Measurements from ENCODE around the gene DSCAML1. TPM values are rescaled to one million over a fixed set of nuclear protein-coding genes. Genes with fewer than 3 reads are reported as not detected.

Gene DSCAML1
- total and polyA plus RNA-seq, 9 of the 15 experiments (the other 6 are each of a cell fraction or from before 2014, with no cell fraction given) = not detected

- DNase-seq (ENCODE audit: extremely low read depth in 1 of 4, low spot score in 3 of 4) (no peak), FAIRE-seq (no peak), ATAC-seq (no peak)
- Histone ChIP-seq H3K9me1 (ENCODE audit: control insufficient read depth, insufficient read depth, low read length) (no peaks in the 10 kb centered on the region), H3K27me3 (ENCODE audit: control insufficient read depth in 2 of 2, insufficient read depth in 2 of 2, low read length in 2 of 2) (peaks cover 23 to 71% of the 10 kb centered on the region in 2 experiments; a peak in 4 of 5 replicates), H3K79me2 (ENCODE audit: control insufficient read depth, insufficient read depth, low read length) (no peaks in the 10 kb centered on the region), H3K4me3 (no peak overlapping the region), H2AFZ (ENCODE audit: low read depth, low read length) (no peak overlapping the region), H3K27ac (ENCODE audit: extremely low read depth, low read depth, low read length) (no peak overlapping the region), H4K20me1 (replicated peaks; ENCODE audit: control insufficient read depth, insufficient read depth, low read length) (peaks cover 9% of the 10 kb centered on the region), H3K4me2 (ENCODE audit: insufficient read depth, low read length) (no peak overlapping the region), H3K4me1 (replicated peaks in 1 of 2; ENCODE audit: control insufficient read depth in 2 of 2, insufficient read depth in 2 of 2, low read length in 2 of 2) (no peaks in the 10 kb centered on the region), H3K9ac (ENCODE audit: insufficient read depth in 1 of 2, low read depth in 2 of 2, low read length in 2 of 2) (no peak overlapping the region), H3K36me3 (ENCODE audit: control insufficient read depth, insufficient read depth, low read length) (no peaks in the 10 kb centered on the region), H3K9me3 (replicated peaks; ENCODE audit: control insufficient read depth, insufficient read depth, low read depth, low read length) (no peaks in the 10 kb centered on the region)
- TF ChIP-seq RFX1 (IDR thresholded peaks at IDR 0.05) = no peak
- TF ChIP-seq DACH1 (IDR thresholded peaks at IDR 0.05; ENCODE audit: partially characterized antibody) = no peak
- TF ChIP-seq ZNF589 (CRISPR knock-in tag; IDR thresholded peaks at IDR 0.05; ENCODE audit: low read depth) = no peak
- no peak for TF ChIP-seq BACH1 (tag; IDR thresholded peaks at IDR 0.05)
- TF ChIP-seq TFAP4 (CRISPR knock-in tag; IDR thresholded peaks at IDR 0.05; ENCODE audit: borderline replicate concordance) = no peak
- TF ChIP-seq TRIM25 (IDR thresholded peaks at IDR 0.05; ENCODE audit: borderline replicate concordance) = no peak
- no peak for TF ChIP-seq ASH1L (IDR thresholded peaks at IDR 0.05; ENCODE audit: borderline replicate concordance, low read depth, partially characterized antibody)
- intact Hi-C loops (cut with micrococcal nuclease) (no loop called here), in situ Hi-C loops (cut with MboI) (no loop called here)
- CTCF ChIA-PET (ENCODE audit: low intra/inter-chr PET ratio) = no interaction called here
- POLR2A ChIA-PET = interaction anchor here (0.6 kb wide), 1 partner anchor 400 kb away, joined by 3 read pairs; no protein-coding TSS in a partner anchor
- BruUV-seq (replicated peaks) = no TSS peak
- WGBS (ENCODE audit: insufficient coverage, low coverage, missing lambda C conversion rate) = 4% methylated on average over 6 of the region's 6 CpGs
Measured at GRCh38 chr11:117771197-117771596, 25.8 kb downstream of the DSCAML1 start.

All from K562 (cell line).